Fibroblast of lung (primary cell): ENCODE measurements around the gene MND1. TPM values are rescaled to one million over a fixed set of nuclear protein-coding genes. Genes with fewer than 3 reads are reported as not detected.

ENCODE experiments used
- DNase-seq, 2 donors: peaks; one replicate each; pipeline versions ENCODE4 v3.0.0 to v3.0.0-alpha.2; 2010; ENCODE audit warnings: low read depth in 2 of 2
- H2AFZ ChIP-seq: 2 replicates; pipeline ENCODE4 v1.5.1; 2012; ENCODE audit warnings: low read length, control low read depth, inconsistent platforms
- H3K27ac ChIP-seq: 2 replicates; pipeline ENCODE4 v1.5.1; 2011; ENCODE audit warnings: low read length, control low read depth; ENCODE audit not compliant: insufficient read depth
- H3K27me3 ChIP-seq: 2 replicates; pipeline ENCODE4 v1.5.1; 2011; ENCODE audit warnings: mild to moderate bottlenecking, low read length; ENCODE audit not compliant: control insufficient read depth, insufficient read depth
- H3K36me3 ChIP-seq: 2 replicates; pipeline ENCODE4 v1.5.1; 2011; ENCODE audit warnings: low read length; ENCODE audit not compliant: control insufficient read depth, insufficient read depth
- H3K4me1 ChIP-seq: 2 replicates; pipeline ENCODE4 v1.5.1; 2011; ENCODE audit warnings: low read length; ENCODE audit not compliant: control insufficient read depth, insufficient read depth; ENCODE audit errors: extremely low read depth
- H3K4me2 ChIP-seq: 2 replicates; pipeline ENCODE4 v1.5.1; 2011; ENCODE audit warnings: low read length, control low read depth; ENCODE audit not compliant: insufficient read depth; ENCODE audit errors: extremely low read depth
- H3K4me3 ChIP-seq, 4 experiments: fragments of 200-600 bp in 1 of 4; sonication (generic) in 1 of 4; replicated peaks in 1 of 4; 2 replicates each; pipeline ENCODE4 v1.5.1; 2011 to 2016; ENCODE audit warnings: low read length in 4 of 4, low read depth in 3 of 4, mild to moderate bottlenecking in 3 of 4, control low read depth in 2 of 4, inconsistent platforms in 1 of 4, mixed read lengths in 1 of 4; ENCODE audit not compliant: insufficient read depth in 1 of 4; ENCODE audit errors: control extremely low read depth in 1 of 4
- H3K79me2 ChIP-seq: 2 replicates; pipeline ENCODE4 v1.5.1; 2012; ENCODE audit warnings: mild to moderate bottlenecking, low read length, inconsistent platforms; ENCODE audit not compliant: control insufficient read depth, insufficient read depth
- H3K9ac ChIP-seq: 2 replicates; pipeline ENCODE4 v1.5.1; 2011; ENCODE audit warnings: mild to moderate bottlenecking, low read length, control low read depth; ENCODE audit not compliant: insufficient read depth
- H3K9me3 ChIP-seq: 2 replicates; pipeline ENCODE4 v1.5.1; 2012; ENCODE audit warnings: low read depth, low read length; ENCODE audit not compliant: control insufficient read depth, insufficient read depth
- H4K20me1 ChIP-seq: 2 replicates; pipeline ENCODE4 v1.5.1; 2011; ENCODE audit warnings: low read length; ENCODE audit not compliant: control insufficient read depth, insufficient read depth; ENCODE audit errors: extremely low read depth
- EZH2 ChIP-seq: IDR thresholded peaks from 2 replicates; pipeline ENCODE4 v1.5.1; 2012; ENCODE audit warnings: low read length, control low read depth, mild to moderate bottlenecking; ENCODE audit errors: missing control alignments
- polyA plus RNA-seq, 2 donors: library from polyadenylated mRNA; depleted of rRNA in 1 of 2; stranded (reverse) in 1 of 2; unstranded in 1 of 2; fragments of >200 nt; gene quantifications; 2 replicates each; pipeline ENCODE4 v1.2.1, GENCODE V29; 2011 to 2012; ENCODE audit warnings: missing spikeins in 1 of 2
- total RNA-seq: library from RNA; depleted of rRNA; stranded (reverse); fragments of >200 nt; gene quantifications from 2 replicates; pipeline ENCODE4 v1.2.1, GENCODE V29; 2014
- TF ChIP-seq, protein P1 (sequence below), 2 donors: IDR thresholded peaks in 1 of 2; conservative IDR thresholded peaks in 1 of 2; 1 replicate in 1 of 2; 2 replicates in 1 of 2; pipeline ENCODE4 v1.5.1; 2011 to 2012; ENCODE audit warnings: low read length in 2 of 2, control low read depth in 1 of 2, inconsistent platforms in 1 of 2, low read depth in 1 of 2, mild to moderate bottlenecking in 1 of 2

MND1 gene
- total and polyA plus RNA-seq, 2 donors (not counting 1 experiment from before 2014, with no cell fraction given), result 2.2 to 5.8 TPM

GRCh38 chr4:153346031-153346430 lies 1.5 kb downstream of the MND1 start:
- H3K9me3 ChIP-seq, result no peaks in the 10 kb centered on the region
- no peaks in the 10 kb centered on the region for H4K20me1 ChIP-seq
- H3K9ac ChIP-seq, result no peak overlapping the region
- peak overlapping the region; percentile 77 for H3K4me2 ChIP-seq
- no peaks in the 10 kb centered on the region for H3K36me3 ChIP-seq
- peaks cover 6% of the 10 kb centered on the region for H3K79me2 ChIP-seq
- H3K27ac ChIP-seq, result no peak overlapping the region
- H3K4me3 ChIP-seq, result peak overlapping the region in 3 of 4 experiments; percentile 69 to 90 (median 83)
- peaks cover 2% of the 10 kb centered on the region for H3K4me1 ChIP-seq
- no peaks in the 10 kb centered on the region for H3K27me3 ChIP-seq
- DNase-seq, result peak in 1 of 2 donors; percentile 11
- no peak for TF ChIP-seq EZH2
- TF ChIP-seq, protein P1, sequence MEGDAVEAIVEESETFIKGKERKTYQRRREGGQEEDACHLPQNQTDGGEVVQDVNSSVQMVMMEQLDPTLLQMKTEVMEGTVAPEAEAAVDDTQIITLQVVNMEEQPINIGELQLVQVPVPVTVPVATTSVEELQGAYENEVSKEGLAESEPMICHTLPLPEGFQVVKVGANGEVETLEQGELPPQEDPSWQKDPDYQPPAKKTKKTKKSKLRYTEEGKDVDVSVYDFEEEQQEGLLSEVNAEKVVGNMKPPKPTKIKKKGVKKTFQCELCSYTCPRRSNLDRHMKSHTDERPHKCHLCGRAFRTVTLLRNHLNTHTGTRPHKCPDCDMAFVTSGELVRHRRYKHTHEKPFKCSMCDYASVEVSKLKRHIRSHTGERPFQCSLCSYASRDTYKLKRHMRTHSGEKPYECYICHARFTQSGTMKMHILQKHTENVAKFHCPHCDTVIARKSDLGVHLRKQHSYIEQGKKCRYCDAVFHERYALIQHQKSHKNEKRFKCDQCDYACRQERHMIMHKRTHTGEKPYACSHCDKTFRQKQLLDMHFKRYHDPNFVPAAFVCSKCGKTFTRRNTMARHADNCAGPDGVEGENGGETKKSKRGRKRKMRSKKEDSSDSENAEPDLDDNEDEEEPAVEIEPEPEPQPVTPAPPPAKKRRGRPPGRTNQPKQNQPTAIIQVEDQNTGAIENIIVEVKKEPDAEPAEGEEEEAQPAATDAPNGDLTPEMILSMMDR (conservative IDR thresholded peaks at IDR 0.05 in 1 of 2, IDR thresholded peaks at IDR 0.05 in 1 of 2; ENCODE audit: low read depth in 1 of 2, low read length in 2 of 2), result no peak
- no peak overlapping the region for H2AFZ ChIP-seq

DNA sequence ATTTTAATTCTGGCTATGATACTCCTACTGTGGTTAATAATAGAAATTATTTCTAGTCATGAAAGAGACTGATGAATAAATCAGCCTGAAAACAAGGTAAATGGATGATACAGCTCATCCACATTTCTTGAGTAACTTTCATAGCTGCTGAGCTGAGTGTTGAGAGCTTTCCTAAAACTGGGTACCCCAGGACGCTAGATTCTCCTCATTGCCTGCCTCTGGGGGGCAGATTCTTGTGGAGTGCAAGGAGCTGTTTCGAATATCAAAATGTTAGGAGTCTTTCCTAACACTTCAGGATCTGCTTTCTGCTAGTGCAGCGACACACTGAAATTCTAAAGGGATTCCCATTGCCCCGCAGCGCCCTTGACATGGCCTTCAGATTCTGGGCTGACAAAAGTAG lies 2.1 kb downstream of the MND1 start:
- H4K20me1 ChIP-seq, result no peaks in the 10 kb centered on the region
- no peak overlapping the region for H3K4me3 ChIP-seq
- TF ChIP-seq EZH2, result no peak
- TF ChIP-seq, protein P1 (conservative IDR thresholded peaks at IDR 0.05 in 1 of 2, IDR thresholded peaks at IDR 0.05 in 1 of 2; ENCODE audit: low read depth in 1 of 2, low read length in 2 of 2), result peak; percentile 27 to 42
- H3K27me3 ChIP-seq, result no peaks in the 10 kb centered on the region
- no peak overlapping the region for H3K27ac ChIP-seq
- H3K9ac ChIP-seq, result no peak overlapping the region
- no peaks in the 10 kb centered on the region for H3K36me3 ChIP-seq
- peaks cover 6% of the 10 kb centered on the region for H3K79me2 ChIP-seq
- peaks cover 2% of the 10 kb centered on the region for H3K4me1 ChIP-seq
- H3K4me2 ChIP-seq, result no peak overlapping the region
- H2AFZ ChIP-seq, result peak overlapping the region; percentile 10
- peak in 1 of 2 donors; percentile 33 for DNase-seq
- no peaks in the 10 kb centered on the region for H3K9me3 ChIP-seq

- Histone ChIP-seq H3K79me2 (peaks cover 6% of the 10 kb centered on the region), H3K4me1 (no peaks in the 10 kb centered on the region), H3K27me3 (no peaks in the 10 kb centered on the region), H3K27ac (no peak overlapping the region), H3K9me3 (no peaks in the 10 kb centered on the region), H3K4me3 (no peak overlapping the region), H2AFZ (no peak overlapping the region), H3K36me3 (no peaks in the 10 kb centered on the region), H4K20me1 (no peaks in the 10 kb centered on the region), H3K9ac (no peak overlapping the region), H3K4me2 (no peak overlapping the region)
- DNase-seq, result no peak
- TF ChIP-seq, protein P1 (conservative IDR thresholded peaks at IDR 0.05 in 1 of 2, IDR thresholded peaks at IDR 0.05 in 1 of 2; ENCODE audit: low read depth in 1 of 2, low read length in 2 of 2), result no peak
- TF ChIP-seq EZH2, result no peak
Observed at GRCh38 chr4:153347117-153347516, 2.6 kb downstream of the MND1 start.
